Mesodermal cell (in vitro differentiated cells): ENCODE results near the gene TNRC18.
"Not testable (repeated sequence)": the region's sequence is repeated elsewhere in the genome, so short reads cannot be mapped to it uniquely, and the experiment has no call there.

Experiments used
- H3K27ac ChIP-seq: 2 replicates; pipeline ENCODE4 v1.7.0; 2013; ENCODE audit warnings: mild to moderate bottlenecking, low read depth, low read length, moderate library complexity; ENCODE audit not compliant: severe bottlenecking
- H3K36me3 ChIP-seq: 2 replicates; pipeline ENCODE4 v1.7.1; 2013; ENCODE audit warnings: mild to moderate bottlenecking, low read length, moderate library complexity; ENCODE audit not compliant: control insufficient read depth, insufficient read depth
- H3K4me1 ChIP-seq: one replicate; pipeline ENCODE4 v1.7.1; 2013; ENCODE audit warnings: mild to moderate bottlenecking, low read length; ENCODE audit not compliant: insufficient read depth, control insufficient read depth, poor library complexity, severe bottlenecking
- H3K4me3 ChIP-seq: 2 replicates; pipeline ENCODE4 v1.7.0; 2013; ENCODE audit warnings: low read length, control low read depth, mild to moderate bottlenecking; ENCODE audit not compliant: insufficient read depth, poor library complexity, severe bottlenecking; ENCODE audit errors: extremely low read depth
- H3K9me3 ChIP-seq: 2 replicates; pipeline ENCODE4 v1.7.1; 2013; ENCODE audit warnings: mild to moderate bottlenecking, low read length, moderate library complexity; ENCODE audit not compliant: control insufficient read depth
- WGBS, 2 experiments: methylation state at CpG; one replicate each; pipeline ENCODE4 v1.1.5; 2013; ENCODE audit warnings: missing lambda C conversion rate in 2 of 2; ENCODE audit not compliant: insufficient coverage in 2 of 2; 5-methylcytosine and 5-hydroxymethylcytosine counted together

TNRC18 gene

DNA sequence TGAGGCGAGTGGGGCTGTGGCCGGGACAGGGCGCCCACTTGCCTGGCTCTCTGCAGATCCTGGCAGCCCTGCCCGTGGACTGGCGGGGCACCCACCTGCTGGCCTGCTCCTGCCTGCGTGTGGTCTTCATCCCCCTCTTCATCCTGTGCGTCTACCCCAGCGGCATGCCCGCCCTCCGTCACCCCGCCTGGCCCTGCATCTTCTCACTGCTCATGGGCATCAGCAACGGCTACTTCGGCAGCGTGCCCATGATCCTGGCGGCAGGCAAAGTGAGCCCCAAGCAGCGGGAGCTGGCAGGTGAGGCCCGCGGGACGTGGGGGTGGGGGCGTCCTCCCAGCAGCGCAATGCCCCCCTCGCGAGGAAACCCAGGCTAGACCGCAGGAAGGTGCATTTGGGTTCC, 123.3 kb downstream of the TNRC18 start:
- WGBS, 2 experiments = 96% methylated on average over 18 to 24 of the region's 24 CpGs
- peaks cover 4% of the 10 kb centered on the region for H3K4me1 ChIP-seq
- H3K4me3 ChIP-seq = no peak overlapping the region
- H3K9me3 ChIP-seq = no peaks in the 10 kb centered on the region
- no peak overlapping the region for H3K27ac ChIP-seq
- H3K36me3 ChIP-seq = peaks cover 6% of the 10 kb centered on the region

DNA sequence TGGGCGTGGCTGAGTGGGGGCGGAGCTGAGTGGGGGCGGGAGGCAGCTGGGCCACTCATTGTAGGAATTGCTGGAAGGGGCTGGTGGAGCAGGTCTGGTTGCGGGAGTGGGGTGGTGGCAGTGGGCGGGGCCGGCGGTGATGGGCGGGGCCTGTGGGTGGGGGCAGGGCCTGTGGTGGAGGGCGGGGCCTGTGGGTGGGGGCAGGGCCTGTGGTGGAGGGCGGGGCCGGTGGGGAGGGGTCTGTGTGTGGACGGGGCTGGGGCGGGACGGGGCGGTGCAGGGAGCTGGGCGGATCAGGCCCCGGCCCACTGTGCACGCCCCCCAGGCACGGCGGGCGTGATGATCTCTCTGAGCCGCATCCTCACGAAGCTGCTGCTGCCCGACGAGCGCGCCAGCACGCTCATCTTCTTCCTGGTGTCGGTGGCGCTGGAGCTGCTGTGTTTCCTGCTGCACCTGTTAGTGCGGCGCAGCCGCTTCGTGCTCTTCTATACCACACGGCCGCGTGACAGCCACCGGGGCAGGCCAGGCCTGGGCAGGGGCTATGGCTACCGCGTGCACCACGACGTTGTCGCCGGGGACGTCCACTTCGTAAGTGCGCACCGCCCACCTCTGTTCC, 126.9 kb downstream of the TNRC18 start:
- no peak overlapping the region for H3K27ac ChIP-seq
- no peaks in the 10 kb centered on the region for H3K9me3 ChIP-seq
- 29% methylated on average over 35 of the region's 48 CpGs for WGBS, 2 experiments
- peaks cover 9% of the 10 kb centered on the region for H3K36me3 ChIP-seq
- H3K4me3 ChIP-seq = no peak overlapping the region
- H3K4me1 ChIP-seq = peaks cover 4% of the 10 kb centered on the region

DNA sequence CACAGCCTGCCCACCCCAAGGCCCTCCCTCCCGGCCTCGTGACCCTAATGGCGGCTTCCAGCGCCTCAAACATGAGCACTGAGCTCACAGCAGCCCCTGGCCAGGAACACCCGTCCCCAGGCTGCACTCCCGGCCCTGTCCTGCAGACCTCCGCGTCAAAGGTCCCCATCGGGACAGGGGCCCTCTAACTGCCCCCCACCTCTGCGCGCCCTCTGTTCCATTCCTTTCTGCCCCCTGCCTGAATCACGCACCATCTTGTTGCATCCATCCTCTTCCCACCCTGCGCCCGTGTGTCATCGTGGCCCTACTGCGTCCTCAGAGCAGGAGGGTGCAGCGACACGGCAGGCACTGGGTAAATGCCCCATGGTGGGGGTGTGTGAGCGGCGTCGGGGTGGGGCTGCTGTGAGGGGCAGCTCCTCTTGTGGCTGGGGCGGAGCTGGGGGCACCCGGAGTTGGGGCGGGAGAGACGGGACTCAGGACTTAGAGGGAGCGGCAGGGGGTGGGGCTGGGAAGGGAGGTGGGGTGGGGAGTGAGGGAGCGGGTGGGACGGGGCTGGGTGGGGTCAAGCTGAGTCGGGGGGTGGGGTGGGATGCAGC, 127.5 kb downstream of the TNRC18 start:
- WGBS, 2 experiments = 47 to 55% methylated on average over 13 of the region's 29 CpGs
- H3K27ac ChIP-seq = no peak overlapping the region
- peaks cover 4% of the 10 kb centered on the region for H3K4me1 ChIP-seq
- no peaks in the 10 kb centered on the region for H3K9me3 ChIP-seq
- peaks cover 12% of the 10 kb centered on the region for H3K36me3 ChIP-seq
- no peak overlapping the region for H3K4me3 ChIP-seq

DNA sequence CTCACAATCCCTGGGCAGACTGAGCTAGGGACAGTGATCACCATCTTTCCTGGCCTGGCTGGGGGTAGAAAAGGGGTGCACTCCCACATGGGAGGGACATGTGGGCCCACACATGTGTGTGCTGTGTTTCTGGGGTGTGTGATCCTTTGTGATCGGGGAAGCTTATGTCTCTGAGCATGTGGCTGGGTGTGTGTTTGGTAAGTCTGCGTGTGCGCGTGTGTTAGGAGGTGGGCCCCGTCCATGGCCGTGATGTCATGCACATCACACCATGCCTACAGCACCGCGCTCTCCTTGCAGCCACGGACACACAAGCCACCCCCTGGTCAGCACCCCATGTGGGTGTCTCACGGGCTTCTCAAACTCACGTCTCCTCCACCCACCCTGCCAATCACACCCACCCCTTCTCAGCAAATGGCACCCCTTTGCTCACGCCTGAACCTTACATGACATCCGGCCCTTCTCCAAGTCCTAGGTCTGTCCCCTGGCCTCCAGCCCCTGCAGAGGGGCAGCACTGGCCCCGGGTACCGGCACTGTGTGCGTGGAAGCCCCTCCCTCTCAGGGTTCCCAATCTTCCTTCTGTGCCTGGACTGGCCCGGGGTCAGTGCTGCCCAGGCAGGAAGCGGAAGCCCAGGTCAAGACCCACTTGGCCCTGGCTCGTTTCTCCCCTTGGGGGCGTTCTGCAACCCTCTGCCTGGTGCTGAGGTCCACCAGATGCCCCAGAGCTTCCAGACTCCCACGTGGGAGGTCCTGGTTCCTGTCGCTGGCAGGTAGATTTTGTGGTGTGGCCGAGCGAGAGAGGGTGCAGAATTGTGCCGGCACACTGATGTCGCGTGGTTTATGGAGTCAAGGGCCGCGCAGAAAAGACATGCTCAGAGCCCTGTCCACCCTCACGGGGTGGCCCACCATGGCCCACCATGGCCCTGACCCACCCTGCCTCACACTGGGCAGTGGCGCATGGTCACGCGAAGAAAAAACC, 128.3 kb downstream of the TNRC18 start:
- Histone ChIP-seq H3K9me3 (no peaks in the 10 kb centered on the region), H3K4me3 (no peak overlapping the region), H3K27ac (no peak overlapping the region), H3K36me3 (peaks cover 11% of the 10 kb centered on the region), H3K4me1 (peaks cover 4% of the 10 kb centered on the region)
- 88 to 92% methylated on average over 17 to 29 of the region's 33 CpGs for WGBS, 2 experiments

DNA sequence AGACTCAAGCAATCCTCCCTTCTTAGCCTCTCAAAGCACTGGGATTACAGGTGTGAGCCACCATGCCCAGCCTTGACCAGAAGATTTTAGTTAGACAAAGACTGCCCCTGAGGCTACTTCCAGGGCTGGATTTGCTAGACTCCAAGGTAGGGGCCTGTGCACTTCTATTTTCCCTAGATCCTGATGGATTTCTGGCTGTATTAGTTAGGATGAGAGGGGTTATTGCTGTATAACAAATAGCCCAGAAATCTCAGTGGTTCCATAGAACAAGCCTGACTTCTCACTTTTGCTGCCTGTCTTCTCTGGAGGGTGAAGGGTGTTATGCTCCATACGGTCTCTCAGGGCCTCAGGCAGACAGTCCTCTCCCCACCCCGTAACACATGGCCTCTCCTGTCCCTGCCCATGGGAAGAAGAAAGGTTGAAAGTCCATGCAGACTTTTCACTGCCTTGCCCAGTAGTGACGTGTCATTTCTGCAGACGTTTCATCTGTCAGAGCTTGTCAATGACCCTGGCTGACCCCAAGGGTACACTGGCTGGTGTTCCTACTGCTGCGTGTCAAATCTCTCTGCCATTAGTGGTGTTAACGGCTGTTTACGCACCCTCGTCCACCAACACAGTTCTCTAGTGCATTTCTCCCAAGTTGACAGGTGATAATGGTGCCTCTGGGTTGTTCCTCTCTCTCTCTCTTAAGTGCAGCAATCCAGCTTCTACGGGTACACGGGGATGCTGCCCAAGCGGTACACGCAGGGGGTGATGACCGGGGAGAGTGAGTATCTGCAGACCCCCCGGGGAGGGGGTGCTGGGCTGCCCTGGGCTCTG, 129.3 kb downstream of the TNRC18 start:
- Histone ChIP-seq H3K36me3 (peaks cover 11% of the 10 kb centered on the region), H3K4me3 (no peak overlapping the region)

DNA sequence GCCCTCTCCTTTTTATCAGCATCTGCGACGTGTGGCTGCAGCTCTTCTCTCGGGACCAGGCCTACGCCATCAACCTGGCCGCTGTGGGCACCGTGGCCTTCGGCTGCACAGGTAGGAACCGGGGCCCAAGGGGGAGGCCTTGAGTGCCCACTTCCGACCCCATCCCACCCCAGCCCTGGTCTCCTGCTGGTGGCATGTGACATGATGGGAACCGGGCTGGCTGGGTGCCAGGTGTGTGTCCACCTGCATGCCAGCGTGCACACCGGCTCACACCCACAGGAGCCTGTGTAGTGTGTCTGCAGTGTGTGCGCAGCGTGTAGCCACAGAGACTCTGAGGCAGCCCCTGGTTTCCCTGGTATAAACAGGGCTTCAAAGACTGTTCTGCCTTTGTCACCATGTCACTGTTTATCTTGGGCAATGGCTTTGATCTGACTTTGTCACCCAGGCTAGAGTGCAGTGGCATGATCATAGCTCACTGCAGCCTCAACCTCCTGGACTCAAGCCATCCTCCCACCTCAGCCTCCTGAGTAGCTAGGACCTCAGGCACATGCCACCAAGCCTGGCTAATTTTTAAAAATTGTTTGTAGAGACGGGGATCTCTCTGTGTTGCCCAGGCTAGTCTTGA, 131.8 kb downstream of the TNRC18 start:
- H3K9me3 ChIP-seq, H3K4me1 ChIP-seq, H3K4me3 ChIP-seq, H3K27ac ChIP-seq: not testable (repeated sequence)
- WGBS, 2 experiments = 86 to 87% methylated on average over 11 to 14 of the region's 15 CpGs
- H3K36me3 ChIP-seq = peaks cover 14% of the 10 kb centered on the region

More for the DNA sequence above, 129.3 kb downstream of the TNRC18 start:
- 92 to 96% methylated on average over 11 to 13 of the region's 14 CpGs for WGBS, 2 experiments
- Histone ChIP-seq H3K4me1 (peaks cover 4% of the 10 kb centered on the region), H3K27ac (no peak overlapping the region), H3K9me3 (no peaks in the 10 kb centered on the region)

DNA sequence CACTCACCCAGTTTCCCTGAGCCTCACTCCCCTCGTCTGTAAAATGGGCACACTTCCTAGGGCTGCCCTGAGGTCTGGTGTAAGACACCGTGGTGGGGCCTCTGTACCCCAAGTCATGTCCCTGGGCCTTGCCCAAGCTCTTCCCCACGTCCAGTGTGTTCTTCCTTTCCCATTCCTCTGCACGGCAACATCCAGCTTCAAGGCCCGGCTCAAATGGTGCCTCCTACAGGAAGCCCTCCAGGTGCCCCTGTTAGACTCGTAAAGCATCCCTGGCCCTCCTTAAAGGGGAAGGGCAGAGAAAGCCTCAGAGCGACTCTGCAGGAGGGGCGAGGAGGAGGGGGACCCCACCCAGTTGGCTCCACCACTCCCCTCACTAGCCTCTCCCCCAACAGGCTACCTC, 132.3 kb downstream of the TNRC18 start:
- no peak overlapping the region for H3K4me3 ChIP-seq
- H3K36me3 ChIP-seq = peaks cover 14% of the 10 kb centered on the region
- H3K4me1 ChIP-seq = no peaks in the 10 kb centered on the region
- WGBS, 2 experiments = 90 to 94% methylated on average over 5 to 6 of the region's 8 CpGs
- no peak overlapping the region for H3K27ac ChIP-seq
- no peaks in the 10 kb centered on the region for H3K9me3 ChIP-seq

DNA sequence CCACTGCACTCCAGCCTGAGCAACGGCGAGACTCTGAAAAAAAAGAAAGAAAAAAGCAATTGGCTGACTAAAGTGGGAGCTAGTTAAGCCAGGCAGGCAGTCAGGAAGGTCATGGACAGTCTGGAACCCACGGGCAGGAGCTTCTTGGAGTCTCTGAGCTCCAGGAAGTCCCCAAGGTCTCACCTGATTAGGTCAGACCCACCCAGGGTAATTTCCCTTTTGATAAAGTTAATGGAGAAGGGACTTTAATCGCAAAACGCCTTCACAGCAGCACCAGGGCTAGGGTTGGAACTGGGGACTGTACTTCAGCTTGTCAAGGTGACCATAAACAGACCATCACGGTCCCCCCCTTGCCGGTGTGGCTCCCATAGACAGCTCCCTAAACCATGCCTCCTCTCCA, 134.3 kb downstream of the TNRC18 start:
- H3K27ac ChIP-seq = no peak overlapping the region

DNA sequence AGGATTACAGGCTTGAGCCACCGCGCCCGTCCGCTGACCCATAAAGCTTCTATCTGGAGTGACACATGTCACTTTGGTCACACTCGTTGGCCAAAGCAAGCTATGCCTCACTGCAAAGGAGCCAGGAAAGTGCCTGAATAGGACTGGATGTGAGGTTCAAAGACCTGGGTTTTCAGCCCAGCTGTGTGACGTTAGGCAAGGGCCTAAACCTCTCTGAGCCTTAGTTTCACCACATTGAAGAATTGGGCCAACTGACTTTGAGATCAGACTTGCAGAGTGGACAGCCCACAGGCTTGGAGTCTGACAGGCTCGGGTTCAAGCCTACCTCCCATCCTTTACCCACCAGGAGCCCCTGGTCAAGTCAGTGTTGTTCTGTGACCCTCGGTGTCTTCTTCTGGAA, 135.1 kb downstream of the TNRC18 start:
- not testable (repeated sequence) for H3K27ac ChIP-seq, H3K9me3 ChIP-seq
- WGBS, 2 experiments = 97 to 100% methylated on average over 4 to 5 of the region's 8 CpGs

More for the DNA sequence above, 134.3 kb downstream of the TNRC18 start:
- Histone ChIP-seq H3K4me3 (no peak overlapping the region), H3K9me3 (no peaks in the 10 kb centered on the region), H3K4me1 (no peaks in the 10 kb centered on the region), H3K36me3 (peaks cover 11% of the 10 kb centered on the region)
- WGBS, 2 experiments = 95 to 96% methylated on average over 7 of the region's 7 CpGs

DNA sequence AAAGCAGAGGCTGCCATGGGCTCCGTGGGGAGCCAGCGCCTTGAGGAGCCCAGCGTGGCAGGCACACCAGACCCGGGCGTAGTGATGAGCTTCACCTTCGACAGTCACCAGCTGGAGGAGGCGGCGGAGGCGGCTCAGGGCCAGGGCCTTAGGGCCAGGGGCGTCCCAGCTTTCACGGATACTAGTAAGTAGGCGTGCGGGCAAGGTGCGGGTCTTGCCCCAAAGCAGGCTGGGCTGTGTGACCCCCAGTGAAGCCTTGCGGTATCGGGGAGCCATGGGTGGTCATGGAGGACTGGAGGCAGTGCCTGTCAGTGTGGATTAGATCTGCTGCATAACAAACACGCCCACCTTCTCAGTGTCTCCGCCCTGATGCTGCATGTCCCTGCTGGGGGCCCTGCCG, 135.8 kb downstream of the TNRC18 start:
- no peak overlapping the region for H3K27ac ChIP-seq
- 95 to 97% methylated on average over 14 of the region's 19 CpGs for WGBS, 2 experiments
- H3K4me1 ChIP-seq = no peaks in the 10 kb centered on the region
- H3K4me3 ChIP-seq = no peak overlapping the region
- peaks cover 7% of the 10 kb centered on the region for H3K36me3 ChIP-seq
- no peaks in the 10 kb centered on the region for H3K9me3 ChIP-seq

More for the DNA sequence above, 135.1 kb downstream of the TNRC18 start:
- H3K4me3 ChIP-seq, H3K36me3 ChIP-seq, H3K4me1 ChIP-seq: not testable (repeated sequence)
